ENCODE data around the gene CES3.

CES3 gene

GRCh38 chr16:66975302-66975893, 14.3 kb downstream of the CES3 start:
- no peak for TF ChIP-seq TRIM28 (IDR thresholded peaks at IDR 0.05; ENCODE audit: borderline replicate concordance, low read length)
- TF ChIP-seq ZNF830 (tag by site-specific recombination; IDR thresholded peaks at IDR 0.05; ENCODE audit: low read depth), result no peak
- TF ChIP-seq ZNF18 (tag by site-specific recombination; IDR thresholded peaks at IDR 0.05), result no peak
- no peak for TF ChIP-seq ZNF514 (tag by site-specific recombination; IDR thresholded peaks at IDR 0.05)
- TF ChIP-seq ZNF518A (tag by site-specific recombination; conservative IDR thresholded peaks at IDR 0.05; ENCODE audit: low read depth), result no peak
- no peak for TF ChIP-seq ZNF707 (tag by site-specific recombination; IDR thresholded peaks at IDR 0.05)
- TF ChIP-seq ZBTB17 (tag by site-specific recombination; IDR thresholded peaks at IDR 0.05), result no peak
- no peak for TF ChIP-seq REST (tag by site-specific recombination; IDR thresholded peaks at IDR 0.05)
- no peak for TF ChIP-seq ZNF112 (tag by site-specific recombination; IDR thresholded peaks at IDR 0.05)
- TF ChIP-seq TSHZ1 (tag by site-specific recombination; IDR thresholded peaks at IDR 0.05; ENCODE audit: borderline replicate concordance), result no peak
- no peak for TF ChIP-seq ZNF792 (tag by site-specific recombination; IDR thresholded peaks at IDR 0.05)
- TF ChIP-seq SP3 (tag by site-specific recombination; IDR thresholded peaks at IDR 0.05), result no peak
- TF ChIP-seq PBX3 (CRISPR knock-in tag; IDR thresholded peaks at IDR 0.05), result no peak
- no peak for TF ChIP-seq ZBTB26 (tag by site-specific recombination; optimal IDR thresholded peaks at IDR 0.05)
- no peak for TF ChIP-seq PATZ1 (tag by site-specific recombination; IDR thresholded peaks at IDR 0.05)
- no peak for TF ChIP-seq ZNF660 (tag by site-specific recombination; IDR thresholded peaks at IDR 0.05)
- TF ChIP-seq ZNF585B (tag by site-specific recombination; IDR thresholded peaks at IDR 0.05), result no peak
- H3K36me3 ChIP-seq (ENCODE audit: control insufficient read depth in 2 of 2, insufficient read depth in 1 of 2, low read length in 2 of 2), result peaks cover 0 to 23% of the 10 kb centered on the region in 2 experiments; a peak in 2 of 3 replicates
- H3K27ac ChIP-seq (ENCODE audit: extremely low read depth, low read depth, low read length), result no peak overlapping the region
- H3K4me3 ChIP-seq (ENCODE audit: low read depth, low read length), result no peak overlapping the region
- ChIA-PET CTCF (interaction anchor here (0.9 to 2.3 kb wide), 8 partner anchors 10 to 210 kb away, joined by 3 to 12 read pairs (median 4); partner anchors contain the start of gene CES3), POLR2A (interaction anchor here (0.6 to 1.2 kb wide), 2 partner anchors 154 to 206 kb away, joined by 3 to 7 read pairs; no protein-coding TSS in a partner anchor)
- no peaks in the 10 kb centered on the region for H3K4me1 ChIP-seq (ENCODE audit: control insufficient read depth, insufficient read depth, low read length)
- H3K9me3 ChIP-seq (ENCODE audit: control insufficient read depth, insufficient read depth, low read depth, low read length), result no peaks in the 10 kb centered on the region

Data from HEK293 (cell line).